Adipocyte (in vitro differentiated cells): ENCODE measurements around the gene C20orf202.

ENCODE experiments used
- DNase-seq: peaks from one replicate; pipeline ENCODE4 v3.0.0-alpha.2; 2015; ENCODE audit warnings: low read depth
- H3K27me3 ChIP-seq: replicated peaks from 2 replicates; pipeline ENCODE4 v1.7.0; 2013; ENCODE audit warnings: mild to moderate bottlenecking, low read length, moderate library complexity; ENCODE audit not compliant: control insufficient read depth, insufficient read depth
- H3K36me3 ChIP-seq: 2 replicates; pipeline ENCODE4 v1.7.0; 2013; ENCODE audit warnings: low read length, mild to moderate bottlenecking, moderate library complexity; ENCODE audit not compliant: control insufficient read depth, insufficient read depth, severe bottlenecking
- H3K4me1 ChIP-seq: 2 replicates; pipeline ENCODE4 v1.7.0; 2013; ENCODE audit warnings: mild to moderate bottlenecking, low read length, moderate library complexity; ENCODE audit not compliant: control insufficient read depth, insufficient read depth
- H3K4me3 ChIP-seq: 2 replicates; pipeline ENCODE4 v1.7.0; 2013; ENCODE audit warnings: mild to moderate bottlenecking, low read length, moderate library complexity
- H3K9ac ChIP-seq: 2 replicates; pipeline ENCODE4 v1.7.0; 2013; ENCODE audit warnings: mild to moderate bottlenecking, low read length, moderate library complexity
- H3K9me3 ChIP-seq: 2 replicates; pipeline ENCODE4 v1.7.0; 2013; ENCODE audit warnings: mild to moderate bottlenecking, low read length, moderate library complexity; ENCODE audit not compliant: control insufficient read depth

C20orf202 gene

DNA sequence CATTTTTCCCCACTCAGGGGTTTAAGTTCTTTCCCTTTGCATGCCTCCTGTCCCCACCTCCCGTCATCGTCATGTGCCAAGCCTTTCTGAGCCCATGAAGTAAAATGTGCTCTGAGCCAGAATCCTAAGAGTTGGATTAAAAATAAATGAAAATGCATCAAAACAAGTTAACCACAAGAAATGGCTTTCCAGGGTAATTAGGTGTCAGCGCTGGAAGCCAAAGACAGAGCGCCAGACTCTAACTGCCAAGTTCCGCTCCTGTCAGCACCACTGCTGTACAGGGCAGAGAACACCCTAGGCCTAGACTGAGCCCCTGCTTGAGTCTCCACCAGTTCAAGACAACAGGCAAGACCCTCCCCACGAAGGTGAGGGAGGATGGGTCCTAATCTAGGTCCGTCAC is 5.5 kb upstream of the C20orf202 start:
- Histone ChIP-seq H3K9me3 (peaks cover 9% of the 10 kb centered on the region), H3K9ac (no peak overlapping the region), H3K4me3 (no peak overlapping the region), H3K27me3 (peaks cover 42% of the 10 kb centered on the region), H3K36me3 (no peaks in the 10 kb centered on the region), H3K4me1 (no peaks in the 10 kb centered on the region)
- no peak for DNase-seq

DNA sequence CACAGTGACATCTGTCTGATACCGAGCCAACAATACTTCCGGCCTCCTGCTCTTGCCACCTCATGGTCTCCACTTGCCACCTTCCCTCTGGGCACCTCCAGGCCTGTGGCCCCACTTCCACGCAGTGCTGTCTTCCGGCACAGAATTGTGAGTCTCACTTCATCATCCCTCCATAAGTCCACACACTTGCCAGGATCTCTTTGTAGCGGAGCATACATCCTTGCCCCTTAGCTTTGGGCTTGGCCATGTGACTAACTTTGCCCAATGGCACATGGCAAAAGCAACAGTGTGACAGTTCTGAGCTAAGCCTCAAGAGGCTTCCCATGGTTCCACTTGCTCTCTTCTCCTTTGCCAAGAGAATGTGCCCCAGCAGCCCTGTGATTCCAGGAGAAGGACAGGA is 4.5 kb upstream of the C20orf202 start:
- Histone ChIP-seq H3K4me3 (no peak overlapping the region), H3K9ac (no peak overlapping the region), H3K4me1 (peaks cover 3% of the 10 kb centered on the region), H3K36me3 (no peaks in the 10 kb centered on the region), H3K9me3 (peaks cover 9% of the 10 kb centered on the region), H3K27me3 (peaks cover 49% of the 10 kb centered on the region)
- DNase-seq: no peak

- peaks cover 45% of the 10 kb centered on the region for H3K27me3 ChIP-seq
- DNase-seq: no peak
- no peak overlapping the region for H3K9ac ChIP-seq
- H3K4me1 ChIP-seq: peaks cover 9% of the 10 kb centered on the region
- H3K9me3 ChIP-seq: peaks cover 9% of the 10 kb centered on the region
- H3K4me3 ChIP-seq: no peak overlapping the region
- H3K36me3 ChIP-seq: no peaks in the 10 kb centered on the region
Measured at GRCh38 chr20:1199212-1199873, 3.9 kb upstream of the C20orf202 start.

- H3K9ac ChIP-seq: no peak overlapping the region
- no peak overlapping the region for H3K4me3 ChIP-seq
- peaks cover 12% of the 10 kb centered on the region for H3K4me1 ChIP-seq
- no peak for DNase-seq
- peaks cover 39% of the 10 kb centered on the region for H3K27me3 ChIP-seq
- peaks cover 9% of the 10 kb centered on the region for H3K9me3 ChIP-seq
- no peaks in the 10 kb centered on the region for H3K36me3 ChIP-seq
Measured at GRCh38 chr20:1199964-1200363, 3.3 kb upstream of the C20orf202 start.

- Histone ChIP-seq H3K4me3 (no peak overlapping the region), H3K36me3 (no peaks in the 10 kb centered on the region), H3K9me3 (no peaks in the 10 kb centered on the region), H3K9ac (no peak overlapping the region), H3K27me3 (peaks cover 38% of the 10 kb centered on the region), H3K4me1 (peaks cover 17% of the 10 kb centered on the region)
- DNase-seq: no peak
Measured at GRCh38 chr20:1203630-1204029, 376 bp downstream of the C20orf202 start.

- Histone ChIP-seq H3K9me3 (no peaks in the 10 kb centered on the region), H3K4me3 (no peak overlapping the region), H3K4me1 (peaks cover 17% of the 10 kb centered on the region), H3K27me3 (peaks cover 39% of the 10 kb centered on the region), H3K9ac (no peak overlapping the region), H3K36me3 (no peaks in the 10 kb centered on the region)
- no peak for DNase-seq
Measured at GRCh38 chr20:1204113-1204512, 859 bp downstream of the C20orf202 start.

- Histone ChIP-seq H3K36me3 (no peaks in the 10 kb centered on the region), H3K9me3 (no peaks in the 10 kb centered on the region), H3K27me3 (peaks cover 43% of the 10 kb centered on the region), H3K4me3 (no peak overlapping the region), H3K4me1 (peaks cover 17% of the 10 kb centered on the region), H3K9ac (no peak overlapping the region)
- DNase-seq: no peak
Measured at GRCh38 chr20:1204576-1204975, 1.3 kb downstream of the C20orf202 start.

GRCh38 chr20:1205802-1206201 is 2.5 kb downstream of the C20orf202 start:
- H3K9me3 ChIP-seq: no peaks in the 10 kb centered on the region
- peaks cover 23% of the 10 kb centered on the region for H3K4me1 ChIP-seq
- H3K4me3 ChIP-seq: no peak overlapping the region
- H3K36me3 ChIP-seq: no peaks in the 10 kb centered on the region
- DNase-seq: no peak
- no peak overlapping the region for H3K9ac ChIP-seq
- peaks cover 44% of the 10 kb centered on the region for H3K27me3 ChIP-seq

DNA sequence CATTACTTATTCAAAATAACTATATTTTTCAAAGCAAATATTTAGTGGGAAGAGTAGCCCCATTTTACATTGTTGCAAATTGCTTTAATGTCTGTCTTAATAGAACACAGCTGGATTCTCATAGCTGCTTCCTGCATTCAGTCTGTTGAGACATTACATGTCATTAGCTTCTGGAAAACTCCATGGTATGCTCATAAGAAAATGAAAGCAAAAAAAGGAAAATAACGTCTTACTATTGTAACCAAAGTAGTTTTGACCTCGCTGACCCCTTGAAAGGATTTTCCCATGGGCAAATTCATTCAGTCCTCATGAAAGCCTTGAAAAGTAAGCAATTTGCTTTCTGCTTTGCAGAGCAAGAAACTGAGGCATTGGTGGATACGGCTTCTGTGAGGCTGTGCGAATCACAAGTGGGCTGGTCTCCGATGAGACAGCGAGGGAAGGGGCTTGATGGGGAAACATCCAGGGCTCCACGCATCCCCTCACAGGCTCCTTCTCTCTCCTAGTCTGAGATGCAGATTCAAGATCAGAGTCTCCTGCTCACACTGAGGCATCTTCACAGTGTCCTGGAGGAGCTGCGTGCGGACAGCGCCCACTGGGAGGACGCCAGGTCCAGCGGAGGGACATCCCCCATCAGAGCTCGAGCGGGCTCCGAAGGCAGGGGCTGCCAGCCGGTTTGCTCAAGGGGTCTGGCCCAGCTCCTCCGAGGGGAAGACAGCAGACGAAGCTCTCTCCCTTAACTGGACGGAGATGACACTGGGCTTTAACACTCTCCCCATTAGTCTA is 3.3 kb downstream of the C20orf202 start:
- peaks cover 44% of the 10 kb centered on the region for H3K27me3 ChIP-seq
- no peak overlapping the region for H3K4me3 ChIP-seq
- peaks cover 23% of the 10 kb centered on the region for H3K4me1 ChIP-seq
- H3K36me3 ChIP-seq: no peaks in the 10 kb centered on the region
- H3K9me3 ChIP-seq: no peaks in the 10 kb centered on the region
- no peak for DNase-seq
- no peak overlapping the region for H3K9ac ChIP-seq

DNA sequence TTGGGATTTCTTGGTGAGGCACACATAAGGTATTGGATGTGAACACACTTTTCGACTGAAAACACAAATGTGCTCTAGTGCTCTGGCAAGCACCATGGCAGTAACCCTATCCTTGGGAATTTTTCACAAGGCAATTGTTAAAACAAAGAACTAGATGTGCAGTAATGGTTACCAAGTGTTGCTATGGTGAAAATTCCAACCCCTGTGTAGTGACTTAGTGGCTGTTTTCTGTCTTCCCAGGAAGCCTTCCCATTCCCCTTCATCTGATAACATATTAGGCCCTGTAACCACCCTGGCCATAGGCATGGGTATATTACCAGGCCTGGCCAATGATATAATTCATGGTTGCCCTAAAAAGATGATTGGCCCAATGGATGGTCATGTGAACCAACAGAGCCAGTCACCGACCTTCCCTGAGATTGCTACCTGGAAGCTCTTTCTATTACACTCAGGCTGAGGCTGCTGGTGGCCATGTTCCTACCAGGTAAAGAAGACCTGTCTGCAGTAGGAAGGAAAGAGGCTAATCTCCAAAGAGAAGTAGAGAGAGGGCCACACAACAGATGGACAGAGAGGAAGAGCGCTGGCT is 4.1 kb downstream of the C20orf202 start:
- no peak for DNase-seq

More for the DNA sequence above, 4.1 kb downstream of the C20orf202 start:
- Histone ChIP-seq H3K36me3 (no peaks in the 10 kb centered on the region), H3K4me3 (no peak overlapping the region), H3K27me3 (peaks cover 43% of the 10 kb centered on the region), H3K4me1 (peaks cover 23% of the 10 kb centered on the region), H3K9me3 (no peaks in the 10 kb centered on the region), H3K9ac (no peak overlapping the region)
